ENCODE results near the gene ADRB1. TPM values are rescaled to one million over a fixed set of nuclear protein-coding genes. Genes with fewer than 3 reads are reported as not detected.

Gene ADRB1
- total and polyA plus RNA-seq, 2 donors (not counting 3 experiments of a cell fraction or from before 2014, with no cell fraction given) = 0.23 to 0.97 TPM

GRCh38 chr10:114075093-114075492 is 31.4 kb downstream of the ADRB1 start:
- POLR2A ChIA-PET = no interaction called here
- TF ChIP-seq GATA2 (IDR thresholded peaks at IDR 0.05; ENCODE audit: insufficient read depth, insufficient read length, low read depth, low read length) (no peak), FOS (IDR thresholded peaks at IDR 0.05; ENCODE audit: borderline replicate concordance, insufficient read depth, low read length) (no peak), CTCF (IDR thresholded peaks at IDR 0.05; ENCODE audit: extremely low read depth in 1 of 2, insufficient read depth in 1 of 2, low read depth in 1 of 2, low read length in 2 of 2) (no peak), MAX (IDR thresholded peaks at IDR 0.05; ENCODE audit: insufficient read depth, insufficient read length) (no peak), POLR2A (IDR thresholded peaks at IDR 0.05; ENCODE audit: low read depth, low read length) (no peak), POLR2AphosphoS5 (IDR thresholded peaks at IDR 0.05; ENCODE audit: insufficient read depth, low read depth, low read length) (no peak), MYC (IDR thresholded peaks at IDR 0.05; ENCODE audit: low read depth, low read length) (no peak), EZH2 (IDR thresholded peaks at IDR 0.05; ENCODE audit: borderline replicate concordance, low read depth, low read length, severe bottlenecking) (no peak), JUN (IDR thresholded peaks at IDR 0.05; ENCODE audit: borderline replicate concordance, insufficient read depth, insufficient read length, low read depth) (no peak)
- no TSS peak for BruUV-seq (replicated peaks)
- Histone ChIP-seq H3K4me1 (ENCODE audit: control insufficient read depth, extremely low read depth, insufficient read depth, low read length) (no peaks in the 10 kb centered on the region), H3K27me3 (ENCODE audit: control insufficient read depth in 2 of 2, insufficient read depth in 2 of 2, low read length in 2 of 2) (no peaks in the 10 kb centered on the region), H3K36me3 (ENCODE audit: control insufficient read depth in 2 of 2, extremely low read depth in 1 of 2, insufficient read depth in 2 of 2, low read length in 2 of 2) (no peaks in the 10 kb centered on the region), H4K20me1 (replicated peaks; ENCODE audit: control insufficient read depth, extremely low read depth, insufficient read depth, low read length) (no peaks in the 10 kb centered on the region), H3K9ac (replicated peaks; ENCODE audit: extremely low read depth, insufficient read depth, low read length) (no peak overlapping the region), H3K9me1 (replicated peaks; ENCODE audit: control insufficient read depth, extremely low read depth, insufficient read depth, low read length) (no peaks in the 10 kb centered on the region), H3K4me3 (replicated peaks in 1 of 3; ENCODE audit: insufficient read depth in 1 of 3, low read depth in 1 of 3, low read length in 3 of 3) (no peak overlapping the region), H3K9me3 (replicated peaks; ENCODE audit: control insufficient read depth, insufficient read depth, low read length) (no peaks in the 10 kb centered on the region), H3K27ac (ENCODE audit: insufficient read depth, low read depth, low read length) (no peak overlapping the region), H3K4me2 (ENCODE audit: insufficient read depth, low read length) (no peak overlapping the region), H2AFZ (ENCODE audit: low read depth, low read length) (no peak overlapping the region), H3K79me2 (ENCODE audit: control insufficient read depth, insufficient read depth, low read length) (no peaks in the 10 kb centered on the region)
- intact Hi-C loops (cut with micrococcal nuclease) (no loop called here), dilution Hi-C loops (cut with MboI; ENCODE audit: extremely low pct_ligation_motif_present, low sequenced_read_pairs) (no loop called here)
- no peak for FAIRE-seq
- CTCF ChIA-PET = no interaction called here
- DNase-seq (ENCODE audit: low read depth, low spot score) = no peak

All from endothelial cell of umbilical vein (primary cell).